Spleen (tissue), 7 donors: ENCODE data around the gene TRIP6.

Experiments
- CTCF ChIP-seq, 11 experiments: fragments of 200-600 bp in 7 of 11; fragments of 450-650 bp in 4 of 11; sonication (generic) in 4 of 11; IDR thresholded peaks in 8 of 11; conservative IDR thresholded peaks in 3 of 11; 1 replicate in 7 of 11; 2 replicates in 4 of 11; pipeline versions ENCODE4 v1.4.0 to v1.8.0; 2016 to 2021; ENCODE audit warnings: antibody characterized with exemption in 11 of 11, inconsistent platforms in 4 of 11, mild to moderate bottlenecking in 1 of 11
- POLR2A ChIP-seq, 3 donors: fragments of 450-650 bp; IDR thresholded peaks; one replicate each; pipeline ENCODE4 v1.5.1; 2017; ENCODE audit warnings: antibody characterized with exemption in 3 of 3, mild to moderate bottlenecking in 1 of 3
- POLR2AphosphoS5 ChIP-seq, 3 donors: sonication (generic); formaldehyde crosslinking; IDR thresholded peaks; one replicate each; pipeline ENCODE4 v1.5.1; 2017; ENCODE audit warnings: antibody characterized with exemption in 3 of 3
- donor health status: DM: no; HTN: no; CAD: no; lungs with moderate emphysema.
- donor health status: DM: no; HTN: no; CAD: no.
- donor health status: DM: no; HTN: no; CAD: no.

- TF ChIP-seq CTCF (IDR thresholded peaks at IDR 0.05 in 8 of 11, conservative IDR thresholded peaks at IDR 0.05 in 3 of 11) (no peak), POLR2A (IDR thresholded peaks at IDR 0.05) (no peak), POLR2AphosphoS5 (IDR thresholded peaks at IDR 0.05) (no peak)
Observed at GRCh38 chr7:100825751-100826513, 41.3 kb upstream of the TRIP6 start.
